Loucy (cell line): ENCODE results near the gene DRC7.

ENCODE experiments used
- H2AFZ ChIP-seq: fragments of 200-600 bp; sonication (generic); 2 replicates; pipeline ENCODE4 v1.6.0; 2016; ENCODE audit warnings: antibody characterized with exemption, mild to moderate bottlenecking, low read length, moderate library complexity
- H3F3A ChIP-seq: fragments of 200-600 bp; 2 replicates; pipeline ENCODE4 v1.6.0; 2016; ENCODE audit warnings: antibody characterized with exemption, low read depth, mild to moderate bottlenecking
- H3K27me3 ChIP-seq: fragments of 200-600 bp; sonication (generic); 2 replicates; pipeline ENCODE4 v1.6.1; 2014; ENCODE audit warnings: low read length, mild to moderate bottlenecking; ENCODE audit not compliant: insufficient read depth, poor library complexity, severe bottlenecking
- H3K36me3 ChIP-seq: fragments of 200-600 bp; sonication (generic); 2 replicates; pipeline ENCODE4 v1.6.1; 2016; ENCODE audit warnings: low read length; ENCODE audit not compliant: insufficient read depth
- H3K4me1 ChIP-seq: fragments of 200-600 bp; sonication (generic); 2 replicates; pipeline ENCODE4 v1.5.1; 2014; ENCODE audit warnings: low read length, mild to moderate bottlenecking; ENCODE audit not compliant: insufficient read depth, poor library complexity, severe bottlenecking
- H3K4me2 ChIP-seq: fragments of 200-600 bp; sonication (generic); 2 replicates; pipeline ENCODE4 v1.6.0; 2014; ENCODE audit warnings: antibody characterized with exemption, low read length, low read depth, mild to moderate bottlenecking; ENCODE audit not compliant: poor library complexity, severe bottlenecking
- H3K4me3 ChIP-seq: fragments of 200-600 bp; sonication (generic); 2 replicates; pipeline ENCODE4 v1.5.1; 2014; ENCODE audit warnings: low read length, mild to moderate bottlenecking, mixed read lengths; ENCODE audit not compliant: poor library complexity, severe bottlenecking
- H3K79me2 ChIP-seq: fragments of 200-600 bp; sonication (generic); 2 replicates; pipeline ENCODE4 v1.6.1; 2014; ENCODE audit warnings: low read length; ENCODE audit not compliant: insufficient read depth
- H3K9ac ChIP-seq: fragments of 200-600 bp; sonication (generic); 2 replicates; pipeline ENCODE4 v1.6.0; 2014; ENCODE audit warnings: mild to moderate bottlenecking, low read depth, low read length, moderate library complexity; ENCODE audit not compliant: poor library complexity, severe bottlenecking
- H3K9me2 ChIP-seq: fragments of 200-600 bp; sonication (generic); replicated peaks from 2 replicates; pipeline ENCODE4 v1.6.1; 2016; ENCODE audit warnings: low read depth, low read length, mixed read lengths
- H3K9me3 ChIP-seq: fragments of 200-600 bp; sonication (generic); 2 replicates; pipeline ENCODE4 v1.6.1; 2014; ENCODE audit warnings: mild to moderate bottlenecking, antibody characterized with exemption, low read length, low read depth; ENCODE audit not compliant: insufficient read depth
- H4K20me1 ChIP-seq: fragments of 200-600 bp; sonication (generic); 2 replicates; pipeline ENCODE4 v1.6.0; 2014; ENCODE audit warnings: antibody characterized with exemption, low read length, mild to moderate bottlenecking; ENCODE audit not compliant: insufficient read depth, poor library complexity, severe bottlenecking
- CTCF ChIP-seq: fragments of 200-600 bp; sonication (generic); conservative IDR thresholded peaks from 2 replicates; pipeline ENCODE4 v1.5.1; 2014; ENCODE audit warnings: mild to moderate bottlenecking, antibody characterized with exemption, low read length
- EZH2phosphoT487 ChIP-seq: fragments of 200-600 bp; IDR thresholded peaks from 2 replicates; pipeline ENCODE4 v1.6.1; 2018; ENCODE audit warnings: antibody characterized with exemption, mild to moderate bottlenecking, moderate library complexity, borderline replicate concordance

The DRC7 gene

GRCh38 chr16:57730771-57731730 is 36.4 kb downstream of the DRC7 start:
- no peaks in the 10 kb centered on the region for H4K20me1 ChIP-seq
- H3F3A ChIP-seq: no peaks in the 10 kb centered on the region
- H3K79me2 ChIP-seq: peaks cover 1% of the 10 kb centered on the region; the same call in 1 of the 2 replicates
- H3K4me2 ChIP-seq: no peak overlapping the region
- H3K9me2 ChIP-seq: no peaks in the 10 kb centered on the region
- peaks cover 4% of the 10 kb centered on the region for H3K4me1 ChIP-seq
- no peaks in the 10 kb centered on the region for H3K27me3 ChIP-seq
- H3K4me3 ChIP-seq: no peak overlapping the region
- no peak overlapping the region for H2AFZ ChIP-seq
- TF ChIP-seq EZH2phosphoT487: no peak
- TF ChIP-seq CTCF: no peak
- H3K36me3 ChIP-seq: no peaks in the 10 kb centered on the region
- no peak overlapping the region for H3K9ac ChIP-seq
- no peaks in the 10 kb centered on the region for H3K9me3 ChIP-seq

GRCh38 chr16:57732037-57732436 is 37.4 kb downstream of the DRC7 start:
- H3K4me2 ChIP-seq: no peak overlapping the region
- H2AFZ ChIP-seq: no peak overlapping the region
- peaks cover 9% of the 10 kb centered on the region for H3K4me1 ChIP-seq
- no peaks in the 10 kb centered on the region for H3K9me3 ChIP-seq
- no peaks in the 10 kb centered on the region for H3F3A ChIP-seq
- H3K4me3 ChIP-seq: no peak overlapping the region
- no peak for TF ChIP-seq CTCF
- no peak for TF ChIP-seq EZH2phosphoT487
- no peaks in the 10 kb centered on the region for H3K27me3 ChIP-seq
- no peaks in the 10 kb centered on the region for H3K9me2 ChIP-seq
- H4K20me1 ChIP-seq: no peaks in the 10 kb centered on the region
- no peak overlapping the region for H3K9ac ChIP-seq
- no peaks in the 10 kb centered on the region for H3K36me3 ChIP-seq
- H3K79me2 ChIP-seq: peaks cover 11% of the 10 kb centered on the region; the same call in 1 of the 2 replicates

GRCh38 chr16:57732714-57733113 is 38.1 kb downstream of the DRC7 start:
- Histone ChIP-seq H3K4me2 (no peak overlapping the region), H3K9me2 (no peaks in the 10 kb centered on the region), H3F3A (no peaks in the 10 kb centered on the region), H3K27me3 (no peaks in the 10 kb centered on the region), H3K9ac (no peak overlapping the region), H3K79me2 (peaks cover 17% of the 10 kb centered on the region; the same call in 1 of the 2 replicates), H3K4me3 (no peak overlapping the region), H3K9me3 (no peaks in the 10 kb centered on the region), H2AFZ (no peak overlapping the region), H3K36me3 (no peaks in the 10 kb centered on the region), H3K4me1 (peaks cover 16% of the 10 kb centered on the region), H4K20me1 (no peaks in the 10 kb centered on the region)
- TF ChIP-seq EZH2phosphoT487: no peak
- no peak for TF ChIP-seq CTCF
